Measurements from ENCODE around the gene PRDM16.

DNA sequence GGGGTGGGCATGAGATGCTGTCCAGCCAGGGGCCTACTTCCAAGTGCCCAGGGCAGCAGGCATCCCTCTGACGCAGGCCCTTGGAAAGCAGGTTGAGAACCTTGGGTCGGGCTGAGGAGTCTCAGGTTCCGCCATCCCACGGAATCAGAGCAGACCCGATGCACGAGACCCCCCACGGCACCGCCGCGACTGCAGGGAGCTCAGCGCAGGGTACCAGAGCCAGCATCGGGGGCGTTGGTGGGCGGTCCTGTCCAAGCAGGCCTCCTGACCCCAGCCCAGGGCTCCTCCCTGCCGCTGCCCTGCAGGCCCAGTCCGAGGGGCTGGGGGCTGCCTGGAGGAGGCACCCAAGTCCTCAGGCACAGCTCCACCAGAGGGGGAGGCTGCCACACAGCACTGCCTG, 177.2 kb downstream of the PRDM16 start:
- TF ChIP-seq GABPA (IDR thresholded peaks at IDR 0.05; ENCODE audit: low read depth) (no peak), ELF1 (IDR thresholded peaks at IDR 0.05) (no peak), EZH2phosphoT487 (IDR thresholded peaks at IDR 0.05; ENCODE audit: borderline replicate concordance, low read depth) (no peak)
- TF ChIP-seq, protein P1, sequence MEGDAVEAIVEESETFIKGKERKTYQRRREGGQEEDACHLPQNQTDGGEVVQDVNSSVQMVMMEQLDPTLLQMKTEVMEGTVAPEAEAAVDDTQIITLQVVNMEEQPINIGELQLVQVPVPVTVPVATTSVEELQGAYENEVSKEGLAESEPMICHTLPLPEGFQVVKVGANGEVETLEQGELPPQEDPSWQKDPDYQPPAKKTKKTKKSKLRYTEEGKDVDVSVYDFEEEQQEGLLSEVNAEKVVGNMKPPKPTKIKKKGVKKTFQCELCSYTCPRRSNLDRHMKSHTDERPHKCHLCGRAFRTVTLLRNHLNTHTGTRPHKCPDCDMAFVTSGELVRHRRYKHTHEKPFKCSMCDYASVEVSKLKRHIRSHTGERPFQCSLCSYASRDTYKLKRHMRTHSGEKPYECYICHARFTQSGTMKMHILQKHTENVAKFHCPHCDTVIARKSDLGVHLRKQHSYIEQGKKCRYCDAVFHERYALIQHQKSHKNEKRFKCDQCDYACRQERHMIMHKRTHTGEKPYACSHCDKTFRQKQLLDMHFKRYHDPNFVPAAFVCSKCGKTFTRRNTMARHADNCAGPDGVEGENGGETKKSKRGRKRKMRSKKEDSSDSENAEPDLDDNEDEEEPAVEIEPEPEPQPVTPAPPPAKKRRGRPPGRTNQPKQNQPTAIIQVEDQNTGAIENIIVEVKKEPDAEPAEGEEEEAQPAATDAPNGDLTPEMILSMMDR (IDR thresholded peaks at IDR 0.05) = no peak
- TF ChIP-seq, protein P2, sequence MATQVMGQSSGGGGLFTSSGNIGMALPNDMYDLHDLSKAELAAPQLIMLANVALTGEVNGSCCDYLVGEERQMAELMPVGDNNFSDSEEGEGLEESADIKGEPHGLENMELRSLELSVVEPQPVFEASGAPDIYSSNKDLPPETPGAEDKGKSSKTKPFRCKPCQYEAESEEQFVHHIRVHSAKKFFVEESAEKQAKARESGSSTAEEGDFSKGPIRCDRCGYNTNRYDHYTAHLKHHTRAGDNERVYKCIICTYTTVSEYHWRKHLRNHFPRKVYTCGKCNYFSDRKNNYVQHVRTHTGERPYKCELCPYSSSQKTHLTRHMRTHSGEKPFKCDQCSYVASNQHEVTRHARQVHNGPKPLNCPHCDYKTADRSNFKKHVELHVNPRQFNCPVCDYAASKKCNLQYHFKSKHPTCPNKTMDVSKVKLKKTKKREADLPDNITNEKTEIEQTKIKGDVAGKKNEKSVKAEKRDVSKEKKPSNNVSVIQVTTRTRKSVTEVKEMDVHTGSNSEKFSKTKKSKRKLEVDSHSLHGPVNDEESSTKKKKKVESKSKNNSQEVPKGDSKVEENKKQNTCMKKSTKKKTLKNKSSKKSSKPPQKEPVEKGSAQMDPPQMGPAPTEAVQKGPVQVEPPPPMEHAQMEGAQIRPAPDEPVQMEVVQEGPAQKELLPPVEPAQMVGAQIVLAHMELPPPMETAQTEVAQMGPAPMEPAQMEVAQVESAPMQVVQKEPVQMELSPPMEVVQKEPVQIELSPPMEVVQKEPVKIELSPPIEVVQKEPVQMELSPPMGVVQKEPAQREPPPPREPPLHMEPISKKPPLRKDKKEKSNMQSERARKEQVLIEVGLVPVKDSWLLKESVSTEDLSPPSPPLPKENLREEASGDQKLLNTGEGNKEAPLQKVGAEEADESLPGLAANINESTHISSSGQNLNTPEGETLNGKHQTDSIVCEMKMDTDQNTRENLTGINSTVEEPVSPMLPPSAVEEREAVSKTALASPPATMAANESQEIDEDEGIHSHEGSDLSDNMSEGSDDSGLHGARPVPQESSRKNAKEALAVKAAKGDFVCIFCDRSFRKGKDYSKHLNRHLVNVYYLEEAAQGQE (IDR thresholded peaks at IDR 0.05; ENCODE audit: low read depth, low read length) = no peak
- TF ChIP-seq, protein P3, sequence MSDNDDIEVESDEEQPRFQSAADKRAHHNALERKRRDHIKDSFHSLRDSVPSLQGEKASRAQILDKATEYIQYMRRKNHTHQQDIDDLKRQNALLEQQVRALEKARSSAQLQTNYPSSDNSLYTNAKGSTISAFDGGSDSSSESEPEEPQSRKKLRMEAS (IDR thresholded peaks at IDR 0.05; ENCODE audit: low read depth) = no peak

Data from SK-N-SH (cell line).